Kidney (tissue), 14 donors: ENCODE data around the gene ZNF423. TPM values are rescaled to one million over a fixed set of nuclear protein-coding genes. Genes with fewer than 3 reads are reported as not detected.

Experiments
- DNase-seq, 5 donors: peaks; one replicate each; pipeline ENCODE4 v3.0.0-alpha.2; 2013 to 2020
- FAIRE-seq: peaks from 2 replicates; lab custom pipeline; 2012; peaks lifted over from hg19 to GRCh38; lab: Jason Lieb, UNC
- H3K27ac ChIP-seq, 2 donors: one replicate each; pipeline ENCODE4 v1.7.0; 2013; ENCODE audit warnings: low read depth in 2 of 2, low read length in 2 of 2, inconsistent platforms in 1 of 2
- H3K27me3 ChIP-seq: one replicate; pipeline ENCODE4 v1.7.1; 2013; ENCODE audit warnings: low read length, inconsistent platforms; ENCODE audit not compliant: control insufficient read depth, insufficient read depth
- H3K36me3 ChIP-seq, 3 donors: one replicate each; pipeline versions ENCODE4 v1.7.0 to v1.7.1; 2013; ENCODE audit warnings: low read length in 3 of 3, control low read depth in 1 of 3, inconsistent platforms in 1 of 3; ENCODE audit not compliant: insufficient read depth in 3 of 3, control insufficient read depth in 2 of 3
- H3K4me1 ChIP-seq, 3 donors: one replicate each; pipeline versions ENCODE4 v1.7.0 to v1.7.1; 2013; ENCODE audit warnings: low read length in 3 of 3, inconsistent platforms in 1 of 3, low read depth in 1 of 3; ENCODE audit not compliant: control insufficient read depth in 2 of 3, insufficient read depth in 2 of 3
- H3K4me3 ChIP-seq, 3 donors: one replicate each; pipeline versions ENCODE4 v1.7.0 to v1.8.1; 2013; ENCODE audit warnings: low read length in 3 of 3, control low read depth in 1 of 3, inconsistent platforms in 1 of 3
- H3K9ac ChIP-seq, 3 donors: one replicate each; pipeline versions ENCODE4 v1.7.0 to v1.7.1; 2013; ENCODE audit warnings: low read length in 3 of 3, control low read depth in 1 of 3, inconsistent platforms in 1 of 3
- H3K9me3 ChIP-seq, 3 donors: one replicate each; pipeline versions ENCODE4 v1.7.0 to v1.7.1; 2013; ENCODE audit warnings: low read length in 3 of 3, control low read depth in 1 of 3, inconsistent platforms in 1 of 3; ENCODE audit not compliant: control insufficient read depth in 2 of 3, insufficient read depth in 1 of 3
- intact Hi-C: fragments of 100-400 bp; cut with DNase I; formaldehyde crosslinking; loops from one replicate; pipeline ENCODE4 v1.11.1; 2022
- polyA plus RNA-seq: library from polyadenylated mRNA; stranded (reverse); fragments of 350-450 nt; fragmentation: Illumina TruSeq; extraction: RNeasy Lipid Tissue Mini Kit (QIAGEN cat#74804); gene quantifications from one replicate; pipeline ENCODE4 v1.2.3, GENCODE V29; 2014; ENCODE audit warnings: low read depth, low replicate concordance; ENCODE audit not compliant: insufficient read depth
- total RNA-seq: library from RNA; stranded (reverse); fragmentation: NEBNext Ultra II Directional; extraction: Animal tissue kit (Norgen Biotek cat#: 25700); gene quantifications from one replicate; pipeline ENCODE4 v1.2.1, GENCODE V29; 2021
- TF ChIP-seq, protein P1 (sequence below): IDR thresholded peaks from 3 replicates; pipeline ENCODE4 v1.5.1; 2012; ENCODE audit warnings: mild to moderate bottlenecking, moderate library complexity, borderline replicate concordance; ENCODE audit not compliant: insufficient read depth; ENCODE audit errors: extremely low read depth
- donor health status: control.
- donor health status: control.
- donor health status: control.
- donor health status: control.
- donor health status: control.
- donor health status: DM: yes; HTN: yes; CAD: no.
- donor health status: Normal renal cell carcinoma (clear cell type).

ZNF423 gene
- total and polyA plus RNA-seq, 2 donors from 2014 or later: 2.0 to 8.4 TPM

DNA sequence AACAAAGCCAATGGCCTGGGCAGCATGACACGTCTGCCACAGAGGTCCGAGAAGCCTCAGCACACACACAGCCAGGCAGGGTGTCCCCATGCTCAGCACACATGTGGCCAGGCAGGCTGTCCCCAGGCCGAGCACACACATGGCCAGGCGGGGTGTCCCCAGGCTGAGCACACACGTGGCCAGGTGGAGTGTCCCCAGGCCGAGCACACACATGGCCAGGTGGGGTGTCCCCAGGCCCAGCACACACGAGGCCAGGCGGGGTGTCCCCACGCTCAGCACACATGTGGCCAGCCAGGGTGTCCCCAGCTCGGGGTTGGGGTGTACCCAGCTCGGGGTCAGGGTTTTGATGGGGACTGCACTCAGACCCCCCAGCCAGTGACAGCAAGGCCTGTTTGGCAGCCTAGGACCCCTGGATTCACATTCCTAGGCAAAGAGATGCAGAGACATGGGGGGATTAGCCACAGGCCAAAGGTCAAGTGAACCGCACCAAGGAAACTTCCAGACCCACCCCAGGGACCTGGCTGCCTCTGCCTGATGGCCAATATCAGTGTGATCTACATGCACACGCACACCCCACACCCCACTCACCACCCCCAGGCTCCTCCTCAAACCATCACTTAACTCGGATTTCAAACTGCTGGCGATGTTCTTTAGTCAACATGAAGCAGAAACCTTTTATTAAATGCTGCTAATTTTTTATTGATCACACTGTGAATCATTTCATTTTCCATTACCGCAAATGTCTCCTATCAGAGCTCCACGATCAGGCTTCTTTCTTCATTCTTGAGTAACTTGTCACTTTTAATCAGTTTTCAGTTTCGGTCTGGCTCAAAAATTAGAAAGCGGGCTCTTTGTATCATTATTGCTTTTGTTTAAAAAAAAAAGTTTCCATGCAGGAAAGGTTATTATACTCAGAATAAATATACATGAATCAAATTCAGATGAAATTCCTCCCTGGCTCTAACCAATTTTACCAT is 111.4 kb downstream of the ZNF423 start:
- no peak overlapping the region for H3K9ac ChIP-seq
- DNase-seq (no peak), FAIRE-seq (no peak)
- no peaks in the 10 kb centered on the region for H3K36me3 ChIP-seq
- intact Hi-C loops: no loop called here
- TF ChIP-seq, protein P1, sequence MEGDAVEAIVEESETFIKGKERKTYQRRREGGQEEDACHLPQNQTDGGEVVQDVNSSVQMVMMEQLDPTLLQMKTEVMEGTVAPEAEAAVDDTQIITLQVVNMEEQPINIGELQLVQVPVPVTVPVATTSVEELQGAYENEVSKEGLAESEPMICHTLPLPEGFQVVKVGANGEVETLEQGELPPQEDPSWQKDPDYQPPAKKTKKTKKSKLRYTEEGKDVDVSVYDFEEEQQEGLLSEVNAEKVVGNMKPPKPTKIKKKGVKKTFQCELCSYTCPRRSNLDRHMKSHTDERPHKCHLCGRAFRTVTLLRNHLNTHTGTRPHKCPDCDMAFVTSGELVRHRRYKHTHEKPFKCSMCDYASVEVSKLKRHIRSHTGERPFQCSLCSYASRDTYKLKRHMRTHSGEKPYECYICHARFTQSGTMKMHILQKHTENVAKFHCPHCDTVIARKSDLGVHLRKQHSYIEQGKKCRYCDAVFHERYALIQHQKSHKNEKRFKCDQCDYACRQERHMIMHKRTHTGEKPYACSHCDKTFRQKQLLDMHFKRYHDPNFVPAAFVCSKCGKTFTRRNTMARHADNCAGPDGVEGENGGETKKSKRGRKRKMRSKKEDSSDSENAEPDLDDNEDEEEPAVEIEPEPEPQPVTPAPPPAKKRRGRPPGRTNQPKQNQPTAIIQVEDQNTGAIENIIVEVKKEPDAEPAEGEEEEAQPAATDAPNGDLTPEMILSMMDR: no peak
- H3K9me3 ChIP-seq: no peaks in the 10 kb centered on the region
- H3K27ac ChIP-seq: no peak overlapping the region
- no peaks in the 10 kb centered on the region for H3K27me3 ChIP-seq
- H3K4me3 ChIP-seq: no peak overlapping the region
- H3K4me1 ChIP-seq: peaks cover 0 to 2% (median 0%) of the 10 kb centered on the region in 3 donors

GRCh38 chr16:49743658-49744057 is 112.3 kb downstream of the ZNF423 start:
- no peak overlapping the region for H3K9ac ChIP-seq
- FAIRE-seq: no peak
- TF ChIP-seq, protein P1: no peak
- H3K4me1 ChIP-seq: peaks cover 0 to 2% (median 0%) of the 10 kb centered on the region in 3 donors
- no peak overlapping the region for H3K27ac ChIP-seq
- H3K9me3 ChIP-seq: no peaks in the 10 kb centered on the region
- no peaks in the 10 kb centered on the region for H3K27me3 ChIP-seq
- H3K4me3 ChIP-seq: no peak overlapping the region
- no peaks in the 10 kb centered on the region for H3K36me3 ChIP-seq
- peak in 2 of 5 donors; percentile 63 to 68 for DNase-seq
- intact Hi-C loops: no loop called here

DNA sequence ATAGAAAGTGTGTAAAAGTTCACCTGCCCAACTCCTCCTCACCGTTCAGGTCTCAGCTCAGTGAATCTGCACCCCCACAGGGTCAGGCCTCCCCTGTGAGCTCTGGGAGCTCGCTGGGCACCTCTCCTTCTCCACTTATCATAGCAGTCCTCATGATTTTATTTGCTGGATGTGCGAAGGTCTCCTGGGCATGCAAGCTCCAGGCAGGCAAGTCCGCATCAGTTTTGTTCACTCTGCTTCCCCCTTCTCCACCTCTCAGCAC is 112.8 kb downstream of the ZNF423 start:
- TF ChIP-seq, protein P1: no peak
- Histone ChIP-seq H3K4me3 (no peak overlapping the region), H3K9ac (no peak overlapping the region), H3K27me3 (no peaks in the 10 kb centered on the region), H3K4me1 (peaks cover 0 to 2% (median 0%) of the 10 kb centered on the region in 3 donors), H3K36me3 (no peaks in the 10 kb centered on the region), H3K9me3 (no peaks in the 10 kb centered on the region), H3K27ac (no peak overlapping the region)
- FAIRE-seq (no peak), DNase-seq (peak in 3 of 5 donors; percentile 45 to 59 (median 53))
- intact Hi-C loops: no loop called here
